BJ (cell line): ENCODE results near the gene BTBD19. TPM values are rescaled to one million over a fixed set of nuclear protein-coding genes. Genes with fewer than 3 reads are reported as not detected.
"Not testable (repeated sequence)": the region's sequence is repeated elsewhere in the genome, so short reads cannot be mapped to it uniquely, and the experiment has no call there.

ENCODE experiments used
- CTCF ChIA-PET: fragments of 350-600 bp; formaldehyde crosslinking; extraction: SDS; loops from one replicate; lab custom pipeline; 2021; ENCODE audit warnings: antibody characterized with exemption, inconsistent platforms; lab: Yijun Ruan, JAX
- POLR2A ChIA-PET: fragments of 300-600 bp; sonication (Branson Sonifier 250); formaldehyde crosslinking; extraction: SDS; loops from one replicate; lab custom pipeline; 2021; ENCODE audit warnings: antibody characterized with exemption; lab: Charles Lee
- DNase-seq: peaks from one replicate; pipeline ENCODE4 v3.0.0-alpha.2; 2011; ENCODE audit warnings: low read depth
- H3K27me3 ChIP-seq: 2 replicates; pipeline ENCODE4 v1.6.0; 2011; ENCODE audit warnings: low read length; ENCODE audit not compliant: control insufficient read depth, insufficient read depth
- H3K36me3 ChIP-seq: 2 replicates; pipeline ENCODE4 v1.5.1; 2011; ENCODE audit warnings: low read length; ENCODE audit not compliant: control insufficient read depth, insufficient read depth
- H3K4me3 ChIP-seq: 2 replicates; pipeline ENCODE4 v1.5.1; 2011; ENCODE audit warnings: low read depth, mild to moderate bottlenecking, control low read depth, low read length
- polyA plus RNA-seq: library from polyadenylated mRNA; depleted of rRNA; stranded (reverse); fragments of >200 nt; gene quantifications from 2 replicates; pipeline ENCODE4 v1.2.3, GENCODE V29; 2011
- TF ChIP-seq, protein P1 (sequence below): IDR thresholded peaks from 2 replicates; pipeline ENCODE4 v1.5.1; 2011; ENCODE audit warnings: low read depth, mild to moderate bottlenecking, control low read depth, inconsistent platforms, low read length, moderate library complexity; ENCODE audit not compliant: insufficient read depth

Gene BTBD19
- polyA plus RNA-seq, 1 experiment, result 25.7 TPM

DNA sequence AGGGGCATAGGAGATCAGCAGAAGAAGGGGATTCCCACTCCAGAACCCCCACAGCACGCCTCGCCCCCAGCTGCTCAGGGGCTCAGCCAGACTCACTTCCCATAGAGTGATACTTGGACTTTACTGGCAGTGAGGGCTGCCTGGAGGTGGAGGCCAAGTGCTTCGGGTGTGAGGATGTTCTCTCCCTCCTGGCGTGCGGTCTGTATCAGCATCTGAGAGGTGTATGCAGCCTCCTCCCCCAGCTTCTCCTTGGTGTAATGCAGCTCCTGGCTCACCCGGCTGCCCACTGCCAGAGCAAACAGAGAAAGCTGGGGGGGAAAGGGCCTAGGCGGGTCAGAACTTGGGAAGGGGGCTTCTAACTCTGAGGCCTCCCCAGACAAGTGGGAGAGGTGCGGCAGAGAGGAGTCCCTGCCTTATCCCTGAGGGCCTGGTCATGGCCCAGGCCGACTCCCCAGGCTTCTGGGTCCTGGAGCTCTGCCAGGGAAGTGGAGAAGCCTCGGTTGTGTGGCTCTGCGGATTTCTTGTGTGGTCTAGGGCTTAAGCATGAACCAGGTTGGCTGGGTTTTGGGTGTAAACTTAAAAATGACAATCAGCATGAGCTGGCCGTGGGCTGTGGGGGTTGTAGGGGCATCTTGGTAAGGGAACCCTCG, 23.9 kb downstream of the BTBD19 start:
- H3K4me3 ChIP-seq, result no peak overlapping the region
- POLR2A ChIA-PET, result no interaction called here
- TF ChIP-seq, protein P1, sequence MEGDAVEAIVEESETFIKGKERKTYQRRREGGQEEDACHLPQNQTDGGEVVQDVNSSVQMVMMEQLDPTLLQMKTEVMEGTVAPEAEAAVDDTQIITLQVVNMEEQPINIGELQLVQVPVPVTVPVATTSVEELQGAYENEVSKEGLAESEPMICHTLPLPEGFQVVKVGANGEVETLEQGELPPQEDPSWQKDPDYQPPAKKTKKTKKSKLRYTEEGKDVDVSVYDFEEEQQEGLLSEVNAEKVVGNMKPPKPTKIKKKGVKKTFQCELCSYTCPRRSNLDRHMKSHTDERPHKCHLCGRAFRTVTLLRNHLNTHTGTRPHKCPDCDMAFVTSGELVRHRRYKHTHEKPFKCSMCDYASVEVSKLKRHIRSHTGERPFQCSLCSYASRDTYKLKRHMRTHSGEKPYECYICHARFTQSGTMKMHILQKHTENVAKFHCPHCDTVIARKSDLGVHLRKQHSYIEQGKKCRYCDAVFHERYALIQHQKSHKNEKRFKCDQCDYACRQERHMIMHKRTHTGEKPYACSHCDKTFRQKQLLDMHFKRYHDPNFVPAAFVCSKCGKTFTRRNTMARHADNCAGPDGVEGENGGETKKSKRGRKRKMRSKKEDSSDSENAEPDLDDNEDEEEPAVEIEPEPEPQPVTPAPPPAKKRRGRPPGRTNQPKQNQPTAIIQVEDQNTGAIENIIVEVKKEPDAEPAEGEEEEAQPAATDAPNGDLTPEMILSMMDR, result no peak
- H3K36me3 ChIP-seq, result no peaks in the 10 kb centered on the region
- H3K27me3 ChIP-seq, result no peaks in the 10 kb centered on the region
- DNase-seq, result no peak
- CTCF ChIA-PET, result interaction anchor here (0.8 to 3.4 kb wide), 3 partner anchors 10 to 182 kb away, joined by 3 to 13 read pairs (median 10); partner anchors contain the start of gene PTCH2

DNA sequence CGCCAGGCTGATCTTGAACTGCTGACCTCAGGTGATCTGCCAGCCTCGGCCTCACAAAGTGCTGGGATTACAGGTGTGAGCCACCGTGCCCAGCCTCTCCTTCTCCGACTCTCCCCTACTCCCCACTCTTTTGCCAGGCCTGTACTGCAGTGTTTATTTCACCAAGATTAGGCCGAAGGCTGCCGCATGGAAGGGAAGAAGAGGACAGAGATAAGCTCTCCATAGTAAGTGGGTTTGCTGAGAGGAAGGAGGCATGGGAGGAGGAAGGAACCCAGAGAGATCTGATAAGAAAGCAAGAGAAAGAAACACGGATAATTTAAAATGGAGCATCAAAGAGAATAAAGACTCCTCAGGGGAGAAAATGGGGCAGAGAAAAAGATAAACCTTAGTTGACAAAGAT, 26.0 kb downstream of the BTBD19 start:
- H3K36me3 ChIP-seq, result no peaks in the 10 kb centered on the region
- POLR2A ChIA-PET, result no interaction called here
- CTCF ChIA-PET, result interaction anchor here (0.6 to 4.6 kb wide), 8 partner anchors 8 to 185 kb away, joined by 3 to 23 read pairs (median 4); partner anchors contain the start of genes HECTD3, PLK3 and UROD
- DNase-seq, result no peak
- TF ChIP-seq, protein P1, result no peak
- no peaks in the 10 kb centered on the region for H3K27me3 ChIP-seq
- no peak overlapping the region for H3K4me3 ChIP-seq

DNA sequence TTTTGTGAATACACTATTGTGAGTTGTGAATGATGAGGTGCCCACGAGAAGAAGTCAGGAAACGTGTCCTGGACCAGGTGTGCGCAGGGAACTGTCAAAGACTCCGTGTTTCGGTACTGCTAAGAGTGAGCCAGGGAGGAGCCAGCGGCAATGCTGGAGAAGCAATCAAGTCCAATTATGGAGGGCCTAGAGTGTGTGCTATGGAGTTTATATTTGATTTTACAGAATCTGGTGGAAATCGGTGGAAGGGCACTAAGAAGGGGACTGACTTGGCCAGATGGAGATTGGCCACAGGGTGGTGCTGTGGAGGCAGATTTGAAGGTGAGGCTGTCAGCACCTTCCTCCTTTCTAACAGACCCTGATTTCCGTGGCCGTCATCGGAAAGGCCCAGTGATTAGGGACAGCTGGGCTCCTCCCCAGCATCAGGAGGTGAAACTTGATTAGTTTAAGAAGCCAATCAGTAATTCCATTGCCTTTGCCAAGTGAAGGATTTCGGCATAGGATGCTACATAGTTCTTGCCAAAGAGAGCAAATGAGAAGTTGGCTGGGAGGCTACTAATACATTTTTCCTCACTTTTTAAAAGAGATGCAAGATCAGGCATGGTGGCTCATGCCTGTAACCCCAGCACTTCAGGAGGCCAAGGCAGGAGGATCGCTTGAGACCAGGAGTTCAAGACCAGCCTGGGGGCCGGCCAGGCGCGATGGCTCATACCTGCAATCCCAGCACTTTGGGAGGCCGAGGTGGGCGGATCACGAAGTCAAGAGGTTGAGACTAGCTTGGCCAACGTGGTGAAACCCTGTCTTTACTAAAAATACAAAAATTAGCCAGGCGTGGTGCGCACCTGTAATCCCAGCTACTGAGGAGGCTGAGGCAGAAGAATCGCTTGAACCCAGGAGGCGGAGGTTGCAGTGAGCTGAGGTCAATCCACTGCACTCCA, 27.7 kb downstream of the BTBD19 start:
- Histone ChIP-seq H3K36me3 (no peaks in the 10 kb centered on the region), H3K4me3 (no peak overlapping the region), H3K27me3 (no peaks in the 10 kb centered on the region)
- TF ChIP-seq, protein P1, result peak; percentile 91
- ChIA-PET POLR2A (no interaction called here), CTCF (interaction anchor here (0.8 to 4.6 kb wide), 18 partner anchors 10 to 179 kb away, joined by 3 to 23 read pairs (median 4); partner anchors contain the start of genes EIF2B3, HECTD3, PLK3 and RNU5D-1)
- DNase-seq, result no peak

DNA sequence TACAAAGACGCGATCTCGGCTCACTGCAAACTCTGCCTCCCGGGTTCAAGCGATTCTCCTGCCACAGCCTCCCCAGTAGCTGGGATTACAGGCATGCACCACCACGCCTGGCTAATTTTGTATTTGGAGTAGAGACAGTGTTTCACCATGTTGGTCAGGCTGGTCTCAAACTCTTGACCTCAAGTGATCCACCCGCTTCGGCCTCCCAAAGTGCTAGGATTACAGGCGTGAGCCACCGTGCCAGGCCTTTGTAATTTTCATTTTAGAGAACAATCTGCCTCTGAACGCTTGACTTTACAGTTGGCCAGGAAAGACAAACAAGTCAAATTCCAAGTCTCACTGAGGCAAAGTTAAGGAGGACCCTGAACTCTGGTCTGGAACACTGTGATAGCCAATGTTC, 30.0 kb downstream of the BTBD19 start:
- POLR2A ChIA-PET, H3K36me3 ChIP-seq: not testable (repeated sequence)
- CTCF ChIA-PET, result interaction anchor here (4.1 kb wide), 1 partner anchor 173 kb away, joined by 17 read pairs; the partner anchor contains the start of genes HECTD3 and UROD

DNA sequence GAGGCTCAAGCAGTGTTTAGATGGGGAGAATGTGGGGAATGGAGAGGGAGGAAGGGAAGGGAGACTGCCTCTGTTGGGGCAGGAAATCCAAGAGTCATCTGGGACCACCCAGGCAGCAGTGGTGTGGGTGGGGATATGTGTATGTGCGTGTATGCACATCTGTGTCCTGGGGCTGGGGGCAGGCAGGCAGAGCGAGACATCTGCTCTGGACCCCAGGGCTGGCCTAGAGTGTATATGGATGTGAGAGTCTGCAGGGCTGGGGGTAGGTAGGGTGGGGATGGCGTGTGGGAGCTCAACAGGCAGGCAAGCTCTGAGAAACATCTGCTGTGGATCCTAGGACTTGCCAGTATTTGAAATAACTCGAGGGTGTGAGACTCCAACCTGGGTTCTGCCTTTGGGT, 31.3 kb downstream of the BTBD19 start:
- DNase-seq, result no peak
- ChIA-PET CTCF (interaction anchor here (1.5 kb wide), 1 partner anchor 175 kb away, joined by 4 read pairs; no protein-coding TSS in a partner anchor), POLR2A (no interaction called here)
- TF ChIP-seq, protein P1, result no peak
- Histone ChIP-seq H3K36me3 (no peaks in the 10 kb centered on the region), H3K27me3 (no peaks in the 10 kb centered on the region), H3K4me3 (no peak overlapping the region)

More for the DNA sequence above, 30.0 kb downstream of the BTBD19 start:
- DNase-seq, H3K27me3 ChIP-seq, H3K4me3 ChIP-seq: not testable (repeated sequence)
